Activated CD4-positive, alpha-beta T cell treated with anti-CD3 and anti-CD28 coated beads, Interleukin-2, Interleukin-4, amounts not matched to agents 100 ng/mL and 50 ng/mL, durations not matched to agents 16 hours and 8 hours (primary cell): ENCODE data around the gene SF3A2.
"Not testable (repeated sequence)": the region's sequence is repeated elsewhere in the genome, so short reads cannot be mapped to it uniquely, and the experiment has no call there.

Experiments
- DNase-seq: peaks from one replicate; pipeline ENCODE4 v3.0.0-alpha.2; 2020; ENCODE audit warnings: low spot score

Gene SF3A2

DNA sequence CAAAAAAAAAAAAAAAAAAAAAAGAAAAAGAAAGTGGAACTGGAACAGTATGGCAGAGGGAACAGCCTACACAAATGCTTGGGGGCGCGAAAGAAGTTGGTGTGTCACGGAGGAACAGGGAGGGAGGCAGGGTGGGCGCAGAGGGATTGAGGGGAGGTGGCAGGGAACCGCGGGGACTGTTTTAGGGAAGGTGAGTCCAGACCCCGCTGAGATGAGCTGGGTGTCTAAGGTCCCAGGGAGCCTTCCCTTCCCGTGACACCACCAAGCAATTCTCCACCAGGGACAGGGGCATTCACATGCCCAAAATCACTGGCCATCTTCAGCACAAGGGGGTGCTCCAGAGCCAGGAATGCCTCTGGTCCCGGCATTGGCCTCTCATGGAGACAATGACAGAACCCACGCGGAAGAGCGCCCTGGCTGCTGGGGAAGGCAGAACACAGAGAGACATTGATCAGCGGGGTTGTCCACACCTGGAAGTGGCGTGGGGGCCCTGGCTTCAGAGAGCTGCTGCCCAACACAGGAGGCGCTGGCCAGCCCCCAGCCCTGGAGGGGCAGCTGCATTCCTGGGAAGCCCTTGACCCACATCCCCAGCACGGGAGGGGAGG, 38.4 kb downstream of the SF3A2 start:
- DNase-seq: no peak

DNA sequence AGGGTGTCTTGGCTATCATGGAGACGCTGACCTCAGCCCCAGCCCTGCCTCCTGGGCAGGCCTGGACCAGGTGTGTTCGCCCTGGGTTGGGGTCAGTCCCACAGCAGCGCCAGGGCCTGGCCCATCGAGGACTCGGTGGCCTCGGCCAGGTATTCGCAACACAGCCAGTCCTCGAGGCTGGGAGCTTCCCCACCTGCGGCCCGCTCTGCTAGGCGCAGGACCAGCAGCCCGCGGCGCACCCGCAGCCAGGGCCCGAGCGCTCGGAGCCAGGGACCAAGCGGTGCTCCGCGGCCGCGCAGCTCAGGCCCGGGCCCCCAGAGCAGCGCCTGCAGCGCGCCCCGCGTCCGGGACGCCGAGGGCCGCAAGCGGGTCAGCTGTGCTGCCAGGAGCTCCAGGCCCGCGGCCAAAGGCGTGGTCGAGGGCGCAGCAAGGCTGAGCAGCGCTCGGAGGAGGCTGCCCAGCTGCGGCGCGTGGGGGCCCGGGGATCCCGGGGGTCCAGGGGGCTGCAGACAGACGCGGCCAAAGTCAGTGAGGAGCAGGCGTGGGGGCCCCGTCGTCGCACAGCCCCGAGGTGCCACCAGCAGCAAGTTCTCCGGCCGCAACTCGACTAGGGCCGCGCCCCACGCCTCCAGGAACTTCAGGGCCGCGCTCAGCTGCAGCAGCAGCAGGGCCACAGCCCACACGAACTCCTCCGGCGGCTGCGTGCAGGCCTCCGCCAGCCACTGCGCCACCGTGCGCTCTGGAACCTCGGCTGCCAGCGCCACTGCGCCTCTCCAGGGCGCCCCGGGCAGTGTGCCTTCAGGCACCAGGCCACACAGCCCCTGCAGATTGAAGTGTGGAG, 39.2 kb downstream of the SF3A2 start:
- DNase-seq: no peak

DNA sequence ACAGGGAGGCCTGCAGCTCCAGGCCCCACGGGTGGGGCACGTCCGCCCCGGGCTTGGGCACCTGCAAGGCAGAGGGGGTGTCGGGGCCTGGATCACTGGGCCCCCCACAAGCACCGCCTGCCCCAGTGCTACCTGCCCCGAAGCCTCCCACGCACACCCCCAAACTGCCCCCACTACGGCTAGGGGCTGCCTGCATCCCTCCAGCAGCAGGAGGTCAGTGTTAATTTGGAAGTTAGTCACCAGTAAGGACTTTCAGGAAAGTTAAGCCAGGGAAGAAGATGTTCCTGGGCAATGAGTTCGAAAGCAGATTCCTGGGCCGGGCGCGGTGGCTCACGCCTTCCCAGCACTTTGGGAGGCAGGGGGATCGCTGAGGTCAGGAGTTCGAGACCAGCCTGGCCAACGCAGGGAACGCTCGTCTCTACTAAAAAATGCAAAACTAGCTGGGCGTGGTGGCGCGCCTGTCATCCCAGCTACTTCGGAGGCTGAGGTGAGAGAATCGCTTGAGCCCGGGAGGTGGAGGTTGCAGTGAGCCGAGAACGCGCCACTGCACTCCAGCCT, 39.9 kb downstream of the SF3A2 start:
- DNase-seq: no peak

DNA sequence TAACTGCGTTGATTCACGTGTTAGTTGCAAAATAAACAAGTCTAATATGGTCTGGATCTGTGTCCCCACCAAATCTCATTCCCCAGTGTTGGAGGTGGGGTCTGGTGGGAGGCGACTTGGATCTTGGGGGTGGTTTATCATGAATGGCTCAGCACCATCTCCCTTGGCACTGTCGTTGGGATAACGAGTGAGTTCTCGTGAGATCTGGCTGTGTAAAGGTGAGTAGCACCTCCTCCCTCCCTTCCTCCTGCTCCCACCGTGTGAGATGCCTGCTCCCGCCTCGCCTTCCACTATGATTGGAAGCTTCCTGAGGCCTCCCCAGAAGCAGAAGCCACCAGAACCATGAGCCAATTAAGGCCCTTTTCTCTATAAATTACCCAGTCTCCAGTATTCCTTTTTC, 40.5 kb downstream of the SF3A2 start:
- no peak for DNase-seq

DNA sequence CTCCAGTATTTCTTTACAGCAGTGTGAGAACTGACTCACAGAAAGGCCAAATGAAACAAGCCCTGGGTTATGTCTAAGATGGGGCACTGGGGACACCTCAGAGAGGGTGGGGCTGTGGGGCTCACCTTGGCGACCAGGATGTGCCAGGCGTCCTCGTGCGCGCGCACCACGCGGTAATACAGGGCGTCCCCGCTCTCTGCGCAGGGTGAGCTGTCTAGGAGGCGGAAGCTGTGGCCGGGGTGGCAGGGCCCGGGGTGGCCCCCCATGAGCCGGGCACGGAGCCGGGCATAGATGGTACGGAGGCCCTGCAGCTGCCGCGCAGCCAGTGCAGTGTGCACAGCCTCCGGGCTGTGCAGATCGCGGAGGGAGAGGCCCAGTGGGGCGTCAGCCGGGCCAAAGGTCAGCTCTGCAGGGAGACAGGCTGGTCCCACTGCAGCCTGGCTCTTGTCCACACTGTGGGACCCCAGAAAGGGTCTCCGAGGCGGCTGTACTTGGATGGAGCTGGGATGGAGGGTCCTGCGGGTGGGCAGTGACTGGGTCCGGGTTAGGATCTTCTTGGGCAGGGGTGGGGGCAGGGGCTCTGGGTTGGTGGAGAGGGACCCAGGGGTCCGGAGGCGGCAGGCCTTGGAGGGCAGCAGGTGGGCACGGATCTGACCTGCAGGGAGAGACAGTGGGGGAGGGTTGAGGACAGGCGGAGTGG, 42.0 kb downstream of the SF3A2 start:
- no peak for DNase-seq

DNA sequence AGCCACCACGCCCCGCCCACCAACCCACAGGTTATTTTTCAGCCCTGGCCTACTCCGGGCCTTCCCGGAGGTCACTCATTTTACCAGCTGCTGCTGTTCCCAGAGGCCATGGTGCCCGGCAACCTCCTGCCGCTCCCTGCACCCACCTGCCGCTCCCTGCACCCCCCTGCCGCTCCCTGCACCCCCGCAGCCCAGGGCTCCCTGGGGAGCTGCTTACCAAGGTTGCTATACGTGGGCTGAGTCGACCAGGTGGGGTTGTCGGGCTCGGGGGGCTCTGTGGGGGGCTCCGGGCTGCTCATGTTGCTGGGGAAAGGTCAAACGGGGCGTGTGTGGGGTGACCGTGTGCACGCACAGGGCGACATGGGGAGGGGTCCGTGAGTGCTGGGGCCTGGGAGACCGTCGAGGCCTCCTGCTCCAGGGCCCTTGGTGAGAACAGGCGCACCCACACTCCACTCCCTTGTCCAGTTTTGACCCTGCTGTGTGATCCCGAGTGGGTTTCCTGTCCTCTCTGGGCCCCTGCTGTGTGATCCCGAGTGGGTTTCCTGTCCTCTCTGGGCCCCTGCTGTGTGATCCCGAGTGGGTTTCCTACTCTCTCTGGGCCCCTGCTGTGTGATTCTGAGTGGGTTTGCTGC, 44.1 kb downstream of the SF3A2 start:
- no peak for DNase-seq

DNA sequence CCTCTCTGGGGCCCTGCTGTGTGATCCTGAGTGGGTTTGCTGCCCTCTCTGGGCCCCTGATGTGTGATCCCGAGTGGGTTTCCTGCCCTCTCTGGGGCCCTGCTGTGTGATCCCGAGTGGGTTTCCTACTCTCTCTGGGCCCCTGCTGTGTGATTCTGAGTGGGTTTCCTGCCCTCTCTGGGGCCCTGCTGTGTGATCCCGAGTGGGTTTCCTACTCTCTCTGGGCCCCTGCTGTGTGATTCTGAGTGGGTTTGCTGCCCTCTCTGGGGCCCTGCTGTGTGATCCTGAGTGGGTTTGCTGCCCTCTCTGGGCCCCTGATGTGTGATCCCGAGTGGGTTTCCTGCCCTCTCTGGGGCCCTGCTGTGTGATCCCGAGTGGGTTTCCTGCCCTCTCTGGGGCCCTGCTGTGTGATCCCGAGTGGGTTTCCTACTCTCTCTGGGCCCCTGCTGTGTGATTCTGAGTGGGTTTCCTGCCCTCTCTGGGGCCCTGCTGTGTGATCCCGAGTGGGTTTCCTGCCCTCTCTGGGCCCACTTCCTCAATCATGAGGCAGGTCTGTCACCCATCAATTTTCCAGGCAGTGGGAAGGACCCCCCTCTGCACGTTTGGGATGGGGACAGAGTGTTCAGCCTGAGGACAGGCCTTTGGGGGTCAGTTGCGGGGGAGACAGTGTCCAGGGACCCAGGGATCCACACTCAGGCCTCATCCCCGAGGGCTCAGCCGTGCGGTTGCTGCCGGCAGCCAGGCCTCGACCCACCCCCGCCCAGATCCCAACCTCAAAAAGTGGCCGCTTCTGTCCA, 44.8 kb downstream of the SF3A2 start:
- DNase-seq: not testable (repeated sequence)

DNA sequence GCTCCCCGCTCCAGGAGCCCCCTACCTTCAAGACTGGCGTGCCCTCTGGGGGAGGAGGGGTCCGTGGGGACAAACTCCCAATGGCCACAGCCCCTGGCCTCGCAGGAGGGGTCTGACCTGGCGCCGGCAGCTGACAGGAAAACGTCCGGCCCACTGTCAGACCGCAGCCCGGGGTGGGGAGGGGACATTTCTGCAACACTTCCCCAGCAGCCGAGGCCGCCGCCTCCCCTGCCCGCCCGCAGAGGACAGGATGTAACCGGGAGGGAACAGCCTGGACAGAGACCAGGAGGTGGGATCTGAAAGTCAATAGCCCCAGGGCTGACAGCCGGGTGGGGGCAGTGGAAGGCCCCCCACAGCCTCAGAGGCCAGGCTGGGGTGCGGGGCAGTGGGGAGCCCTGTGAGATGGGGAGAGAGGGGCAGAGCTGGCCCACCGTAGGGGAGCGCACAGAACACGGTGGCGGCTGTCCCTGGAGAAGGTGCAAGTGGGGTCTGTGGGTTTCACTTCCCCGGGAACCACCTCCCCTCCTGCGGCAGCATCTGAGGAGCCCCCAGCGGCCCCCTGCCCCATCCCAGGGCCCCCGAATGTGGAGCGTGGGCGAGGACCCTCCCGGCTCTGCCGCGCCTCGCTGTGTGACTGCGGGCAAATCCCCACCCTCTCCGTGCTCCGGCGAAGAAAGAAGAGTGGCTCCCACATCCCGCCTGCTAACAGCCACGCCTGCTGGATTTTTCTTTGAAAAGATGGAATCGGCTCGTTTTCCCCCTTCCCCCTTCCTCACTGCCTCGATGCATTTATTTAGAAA, 45.6 kb downstream of the SF3A2 start, which contains the start of gene PEAK3:
PEAK3 (minus strand) TSS at position 114 of the 800 bp plus-strand sequence. CDS start 1,244 bp downstream, outside the sequence.
- DNase-seq: no peak

DNA sequence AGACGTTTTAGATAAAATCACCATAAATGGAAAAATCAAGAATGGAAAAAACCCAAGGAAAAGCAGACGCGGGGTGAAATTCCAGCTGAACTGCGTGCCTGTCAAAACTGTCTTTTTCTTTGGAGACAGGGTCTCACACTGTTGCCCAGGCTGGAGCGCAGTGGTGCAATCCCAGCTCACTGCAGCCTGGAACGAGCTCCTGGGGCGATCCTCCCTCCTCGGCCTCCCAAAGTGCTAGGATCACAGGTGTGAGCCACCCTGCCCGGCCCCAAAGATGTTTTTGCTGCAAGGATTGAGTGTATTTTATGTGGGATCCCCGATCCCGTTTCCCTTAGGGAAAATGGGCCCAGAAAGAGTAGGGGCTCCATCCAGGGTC, 46.2 kb downstream of the SF3A2 start:
- DNase-seq: no peak

DNA sequence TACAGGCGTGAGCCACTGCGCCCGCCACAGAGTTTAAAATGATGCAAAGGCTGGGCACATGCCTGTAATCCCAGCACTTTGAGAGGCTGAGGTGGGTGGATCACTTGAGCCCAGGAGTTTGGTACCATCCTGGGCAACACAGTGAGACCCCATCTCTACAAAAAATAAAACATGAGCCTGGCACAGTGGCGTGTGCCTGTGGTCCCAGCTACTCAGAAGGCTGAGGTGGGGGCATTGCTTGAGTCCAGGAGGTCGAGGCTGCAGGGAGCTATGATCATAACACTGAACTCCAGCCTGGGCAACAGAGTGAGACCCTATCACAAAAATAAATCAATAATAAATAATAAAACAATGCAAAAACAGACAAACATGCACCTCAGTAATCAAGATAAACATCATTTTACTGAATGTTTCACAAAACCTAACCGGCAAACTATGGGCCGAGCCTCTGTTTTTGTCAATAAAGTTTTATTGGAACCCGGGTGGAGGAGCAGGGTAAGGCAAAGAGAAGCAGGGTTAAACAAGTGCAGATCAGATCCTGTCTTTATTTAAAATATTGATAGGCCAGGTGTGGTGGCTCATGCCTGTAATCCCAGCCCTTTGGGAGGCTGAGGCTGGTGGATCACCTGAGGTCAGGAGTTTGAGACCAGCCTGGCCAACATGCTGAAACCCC, 47.3 kb downstream of the SF3A2 start:
- DNase-seq: no peak

DNA sequence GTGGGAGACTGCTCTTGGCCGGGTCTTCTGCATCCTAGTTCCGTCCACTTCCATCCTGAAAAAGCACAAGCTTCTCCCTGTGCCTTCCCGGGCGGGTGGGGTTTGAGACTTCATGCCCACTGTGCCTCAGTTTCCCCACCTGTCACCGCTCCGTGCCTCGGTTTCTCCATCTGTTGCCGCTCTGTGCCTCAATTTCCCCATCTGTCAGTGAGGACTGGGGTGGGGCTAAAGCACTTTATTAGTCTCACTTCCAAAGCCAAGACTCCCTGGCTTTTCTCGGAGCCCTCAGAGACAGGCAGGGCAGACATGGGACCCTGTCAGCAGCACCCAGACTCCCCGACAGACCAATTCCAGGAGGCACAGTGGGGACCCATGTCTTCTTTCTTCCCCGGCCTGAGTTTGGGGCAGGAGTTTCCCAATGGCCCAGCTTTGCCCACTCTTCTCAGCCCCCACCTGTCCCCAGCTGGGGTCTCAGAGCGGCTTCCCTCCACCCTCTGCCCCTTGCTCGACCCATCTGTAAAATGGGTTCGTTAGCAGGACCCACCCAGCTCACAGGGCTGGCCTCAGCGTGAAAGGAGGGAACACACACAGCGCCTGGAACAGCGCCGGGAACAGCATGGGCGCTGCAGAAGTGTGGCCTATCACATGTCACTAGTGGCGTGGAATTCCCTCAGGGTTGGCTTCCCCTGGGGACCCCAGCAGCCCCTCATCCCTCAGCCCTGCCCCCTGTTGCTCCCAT, 49.9 kb downstream of the SF3A2 start:
- DNase-seq: no peak

DNA sequence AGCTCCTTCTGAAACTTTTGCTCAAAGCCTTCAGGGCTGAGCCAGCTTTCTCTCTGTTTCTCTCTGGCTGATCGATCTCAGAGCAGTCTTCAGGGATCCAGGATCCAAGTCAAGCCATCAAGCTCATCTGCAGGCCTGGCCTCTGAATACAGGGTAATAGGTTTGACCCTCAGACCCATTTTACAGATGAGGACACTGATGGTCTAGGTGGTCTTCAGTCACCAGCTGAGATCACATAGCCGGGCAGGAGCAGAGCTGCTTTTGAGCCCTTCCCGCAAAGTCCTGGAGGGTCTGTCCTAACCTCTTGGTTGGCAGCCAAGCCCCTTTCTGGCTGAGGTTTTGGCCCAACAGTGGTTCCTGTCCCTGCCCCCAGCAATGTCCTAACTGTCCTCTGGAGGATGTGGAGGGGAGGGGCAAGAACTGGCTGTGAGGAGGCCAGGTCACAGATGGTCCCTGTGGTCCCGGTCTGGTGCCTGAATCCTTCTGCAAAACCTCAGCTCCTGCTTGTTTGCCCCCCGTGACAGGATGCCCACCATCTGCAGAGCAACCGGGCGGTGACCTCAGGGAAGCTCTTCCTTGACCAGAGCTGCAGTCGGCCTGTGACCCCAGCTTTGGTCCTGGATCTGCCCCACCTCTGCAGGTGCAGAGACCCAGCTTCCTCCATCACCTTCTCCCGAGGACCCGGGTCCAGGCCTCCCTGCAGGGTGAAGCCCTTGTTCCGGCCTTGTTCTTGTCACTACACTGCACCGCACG, 51.1 kb downstream of the SF3A2 start:
- DNase-seq: no peak

DNA sequence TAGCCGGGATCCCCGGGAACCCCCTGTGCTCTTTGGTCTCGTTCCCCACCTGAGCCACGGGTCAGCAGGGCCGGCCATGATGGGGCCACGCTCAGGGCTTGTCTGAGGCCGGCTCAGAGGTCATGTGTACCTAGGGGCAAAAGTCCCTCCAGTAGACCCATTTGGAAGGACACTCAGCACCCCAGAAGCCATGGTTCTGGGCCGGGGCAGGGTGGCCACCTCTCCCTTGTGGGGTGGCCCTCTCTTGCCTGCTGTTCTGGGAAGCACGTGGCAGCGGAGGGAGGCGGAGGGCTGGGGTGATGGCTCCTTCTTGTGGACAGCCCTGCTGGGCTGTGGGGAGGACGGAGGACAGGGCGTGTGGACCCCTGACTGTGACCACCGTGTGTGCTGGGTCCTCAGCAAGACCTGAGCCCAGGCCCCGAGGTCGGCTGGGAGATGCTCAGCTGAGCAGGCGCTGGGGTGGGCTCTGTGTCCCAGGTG, 51.8 kb downstream of the SF3A2 start:
- DNase-seq: no peak

DNA sequence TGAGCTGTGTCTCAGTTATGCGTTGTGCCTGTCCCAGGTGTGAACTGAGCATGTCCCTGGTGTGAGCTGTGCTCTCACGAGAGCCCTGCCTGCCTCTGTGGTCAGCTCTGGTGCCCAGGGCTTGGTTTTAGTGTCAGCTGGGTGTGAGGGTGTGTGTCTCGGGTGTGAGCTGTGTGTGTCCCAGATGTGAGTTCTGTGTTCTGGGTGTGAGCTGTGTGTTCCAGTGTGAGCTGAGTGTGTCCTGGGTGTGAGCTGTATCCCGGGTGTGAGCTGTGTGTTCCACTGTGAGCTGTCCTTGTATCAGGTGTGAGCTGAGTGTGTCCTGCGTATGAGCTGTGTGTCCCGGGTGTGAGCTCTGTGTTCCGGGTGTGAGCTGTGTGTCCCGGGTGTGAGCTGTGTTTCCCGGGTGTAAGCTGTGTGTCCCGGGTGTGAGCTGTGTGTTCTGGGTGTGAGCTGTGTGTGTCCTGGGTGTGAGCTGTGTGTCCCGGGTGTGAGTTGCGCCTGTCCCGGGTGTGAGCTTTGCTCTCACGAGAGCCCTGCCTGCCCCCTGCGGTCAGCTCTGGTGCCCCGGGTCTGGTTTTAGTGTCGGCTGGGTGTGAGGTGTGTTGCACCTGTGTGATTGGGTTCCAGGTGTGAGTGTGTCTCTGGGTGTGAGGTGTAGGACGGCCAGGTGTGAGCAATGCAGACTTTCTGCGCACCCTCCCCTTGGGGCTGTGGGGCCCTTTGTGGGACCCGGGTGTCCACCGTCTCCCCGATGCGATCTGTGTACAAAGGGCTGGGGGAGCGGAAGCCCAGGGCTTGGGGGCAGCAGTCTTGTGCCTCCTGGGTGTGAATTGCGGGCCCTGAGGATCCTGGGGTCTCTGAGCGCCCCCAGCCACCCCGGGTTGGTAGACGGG, 52.4 kb downstream of the SF3A2 start:
- no peak for DNase-seq

DNA sequence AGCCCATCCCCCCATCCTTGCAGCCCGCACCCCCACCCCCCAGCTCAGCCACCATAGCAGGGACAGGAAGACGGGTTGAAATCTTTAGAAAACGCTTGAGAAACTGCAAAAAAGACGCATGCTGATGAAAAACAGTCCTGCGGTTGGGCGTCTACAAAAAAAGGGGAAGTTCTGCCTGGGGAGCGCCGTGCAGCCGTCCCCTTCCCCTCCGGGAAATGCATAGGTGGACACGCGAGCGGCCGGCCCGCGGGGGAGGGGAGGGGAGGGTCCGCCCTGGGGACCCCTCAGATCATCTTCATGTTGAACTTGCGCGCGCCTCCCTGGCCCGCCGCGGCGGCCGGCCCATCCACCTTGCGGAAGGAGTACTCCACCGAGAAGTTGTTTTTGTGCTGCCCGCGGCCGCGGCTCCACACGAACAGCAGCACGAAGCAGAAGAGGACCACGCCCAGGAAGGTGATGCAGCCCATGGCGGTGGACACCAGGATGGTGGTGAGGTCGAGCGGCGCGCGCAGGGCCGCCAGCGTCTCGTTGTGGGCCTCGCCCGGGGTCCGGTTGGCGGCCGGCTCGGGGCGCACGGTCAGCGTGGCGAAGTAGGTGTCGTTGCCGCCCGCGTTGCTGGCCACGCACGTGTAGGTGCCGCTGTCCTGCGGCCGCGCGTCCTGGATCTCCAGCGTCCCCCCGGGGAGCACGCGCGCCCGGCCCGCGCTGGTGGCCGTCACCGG, 53.3 kb downstream of the SF3A2 start:
- DNase-seq: peak; percentile 47

DNA sequence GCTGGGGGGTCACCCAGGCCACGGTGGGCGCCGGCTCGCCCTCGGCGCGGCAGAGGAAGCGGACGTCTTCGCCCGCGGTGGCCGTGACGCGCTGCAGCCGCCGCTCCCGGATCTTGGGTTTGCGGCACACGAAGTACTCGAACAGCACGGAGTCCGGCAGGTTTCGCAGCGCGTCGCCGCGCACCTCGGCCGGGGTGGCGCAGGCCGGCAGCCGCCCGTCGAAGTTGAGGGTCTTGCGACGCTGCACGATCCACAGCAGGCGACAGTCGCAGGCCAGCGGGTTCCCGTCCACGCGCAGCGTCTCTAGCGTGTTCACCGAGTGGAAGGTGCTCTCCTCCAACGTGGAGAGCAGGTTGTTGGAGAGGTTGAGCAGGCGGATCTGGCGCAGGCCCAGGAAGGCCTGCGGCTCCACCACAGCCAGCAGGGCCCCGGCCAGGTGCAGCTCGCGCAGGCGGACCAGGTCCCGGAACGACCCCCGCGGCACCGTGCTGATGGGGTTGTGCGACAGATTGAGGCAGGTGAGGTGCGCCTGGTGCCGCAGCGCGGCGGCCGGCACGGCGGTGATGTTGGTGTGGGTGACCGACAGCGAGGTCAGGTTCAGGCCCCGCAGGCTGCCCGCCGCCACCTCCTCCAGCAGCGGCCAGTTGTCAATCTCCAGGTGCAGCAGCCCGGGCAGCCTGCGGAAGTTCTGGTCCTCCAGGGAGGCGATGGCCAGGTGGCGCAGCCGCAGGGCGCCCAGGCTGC, 54.0 kb downstream of the SF3A2 start:
- no peak for DNase-seq
